Colonic mucosa (tissue), 4 donors: ENCODE measurements around the gene FHOD3. TPM values are rescaled to one million over a fixed set of nuclear protein-coding genes. Genes with fewer than 3 reads are reported as not detected.

ENCODE experiments used
- DNase-seq: peaks from one replicate; pipeline ENCODE4 v3.0.0-alpha.2; 2020
- H3K27ac ChIP-seq: fragments of 200-600 bp; one replicate; pipeline ENCODE4 v1.8.0; 2021
- H3K27me3 ChIP-seq: fragments of 200-600 bp; one replicate; pipeline ENCODE4 v1.8.0; 2021
- H3K36me3 ChIP-seq: fragments of 200-600 bp; one replicate; pipeline ENCODE4 v1.8.0; 2021
- H3K4me1 ChIP-seq: fragments of 200-600 bp; one replicate; pipeline ENCODE4 v1.8.0; 2021; ENCODE audit warnings: mild to moderate bottlenecking
- H3K4me3 ChIP-seq: fragments of 200-600 bp; one replicate; pipeline ENCODE4 v1.8.0; 2021
- H3K9ac ChIP-seq, 2 donors: one replicate each; pipeline ENCODE4 v1.7.0; 2013; ENCODE audit warnings: control low read depth in 2 of 2, low read depth in 2 of 2, low read length in 2 of 2
- H3K9me3 ChIP-seq: fragments of 200-600 bp; one replicate; pipeline ENCODE4 v1.8.0; 2021
- CTCF ChIP-seq: fragments of 200-600 bp; IDR thresholded peaks from one replicate; pipeline ENCODE4 v1.8.0; 2022; ENCODE audit warnings: antibody characterized with exemption, mild to moderate bottlenecking
- intact Hi-C: fragments of 100-400 bp; cut with DNase I; formaldehyde crosslinking; loops from one replicate; pipeline ENCODE4 v1.14.1; 2022
- total RNA-seq, 2 donors: library from RNA; stranded (reverse); fragmentation: NEBNext Ultra II Directional in 1 of 2; extraction: Animal tissue kit (Norgen Biotek cat#: 25700) in 1 of 2; gene quantifications; one replicate each; pipeline ENCODE4 v1.2.1, GENCODE V29; 2021
- donor health status: healthy.
- donor health status: DM: no; HTN: no; CAD: no.
- donor health status: DM: no; HTN: no; CAD: no.

The FHOD3 gene
- total RNA-seq, 2 donors from 2014 or later = 2.5 to 4.1 TPM

GRCh38 chr18:36380173-36380827, 82.8 kb downstream of the FHOD3 start:
- DNase-seq = no peak
- no peak overlapping the region for H3K27ac ChIP-seq
- intact Hi-C loops = no loop called here
- H3K4me3 ChIP-seq = no peak overlapping the region
- H3K4me1 ChIP-seq = no peaks in the 10 kb centered on the region
- TF ChIP-seq CTCF = no peak
- no peaks in the 10 kb centered on the region for H3K27me3 ChIP-seq
- H3K36me3 ChIP-seq = no peaks in the 10 kb centered on the region
- no peak overlapping the region for H3K9ac ChIP-seq
- H3K9me3 ChIP-seq = no peaks in the 10 kb centered on the region

DNA sequence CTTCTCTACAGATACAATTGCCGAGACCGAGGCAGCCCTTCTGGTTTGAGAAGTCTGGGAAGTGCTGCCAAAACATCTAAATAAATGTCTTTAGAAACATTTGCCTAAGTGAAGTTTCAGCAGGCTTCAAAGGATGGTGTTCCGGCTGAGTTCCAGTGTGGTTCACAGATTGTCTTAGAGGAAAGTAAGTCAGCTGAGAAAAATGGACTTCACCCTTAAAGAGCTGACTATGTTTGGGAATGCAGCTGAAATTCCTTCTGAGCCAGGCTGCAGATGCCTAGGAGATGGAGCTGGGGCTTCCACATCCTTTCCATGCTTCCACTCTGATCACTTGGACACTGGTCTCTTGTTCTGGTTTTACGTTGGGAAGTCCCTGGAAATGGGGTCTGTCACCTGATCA, 83.6 kb downstream of the FHOD3 start:
- no peaks in the 10 kb centered on the region for H3K36me3 ChIP-seq
- intact Hi-C loops = no loop called here

GRCh38 chr18:36382854-36383253, 85.3 kb downstream of the FHOD3 start:
- Histone ChIP-seq H3K9me3 (no peaks in the 10 kb centered on the region), H3K27ac (no peak overlapping the region), H3K4me1 (no peaks in the 10 kb centered on the region), H3K36me3 (no peaks in the 10 kb centered on the region), H3K27me3 (no peaks in the 10 kb centered on the region), H3K9ac (no peak overlapping the region), H3K4me3 (no peak overlapping the region)
- no peak for TF ChIP-seq CTCF
- intact Hi-C loops = no loop called here
- no peak for DNase-seq

More for the DNA sequence above, 83.6 kb downstream of the FHOD3 start:
- DNase-seq = no peak
- no peak overlapping the region for H3K27ac ChIP-seq
- H3K27me3 ChIP-seq = no peaks in the 10 kb centered on the region
- H3K4me1 ChIP-seq = no peaks in the 10 kb centered on the region
- no peak for TF ChIP-seq CTCF
- H3K9me3 ChIP-seq = no peaks in the 10 kb centered on the region
- H3K4me3 ChIP-seq = no peak overlapping the region
- no peak overlapping the region for H3K9ac ChIP-seq

GRCh38 chr18:36386150-36386920, 88.8 kb downstream of the FHOD3 start:
- Histone ChIP-seq H3K9ac (no peak overlapping the region), H3K9me3 (no peaks in the 10 kb centered on the region), H3K4me3 (no peak overlapping the region), H3K27ac (no peak overlapping the region), H3K4me1 (no peaks in the 10 kb centered on the region), H3K27me3 (no peaks in the 10 kb centered on the region), H3K36me3 (no peaks in the 10 kb centered on the region)
- TF ChIP-seq CTCF = no peak
- no peak for DNase-seq
- intact Hi-C loops = no loop called here

DNA sequence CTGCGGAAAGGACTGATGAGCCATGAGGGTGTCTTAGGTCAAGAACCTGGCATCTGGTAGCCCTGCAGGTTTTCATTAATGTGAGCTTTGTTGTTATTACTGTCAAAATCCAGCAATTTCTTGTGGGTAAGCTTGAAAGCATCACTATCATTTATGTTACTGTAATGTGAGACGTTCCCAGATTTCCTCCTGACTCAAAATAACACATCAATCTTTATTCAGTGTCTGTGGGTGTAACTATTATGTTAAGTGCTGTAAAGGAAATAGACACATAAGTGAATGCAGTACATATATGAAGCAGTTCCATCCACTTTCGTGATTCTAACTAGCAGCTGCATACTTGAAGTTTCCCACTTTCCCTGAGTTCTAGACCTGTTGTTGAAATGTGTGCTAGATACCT, 89.8 kb downstream of the FHOD3 start:
- intact Hi-C loops = no loop called here

More for the DNA sequence above, 89.8 kb downstream of the FHOD3 start:
- H3K27me3 ChIP-seq = no peaks in the 10 kb centered on the region
- no peaks in the 10 kb centered on the region for H3K9me3 ChIP-seq
- no peaks in the 10 kb centered on the region for H3K36me3 ChIP-seq
- H3K4me1 ChIP-seq = no peaks in the 10 kb centered on the region
- H3K27ac ChIP-seq = no peak overlapping the region
- DNase-seq = no peak
- H3K4me3 ChIP-seq = no peak overlapping the region
- no peak overlapping the region for H3K9ac ChIP-seq
- TF ChIP-seq CTCF = no peak
